Omental fat pad (tissue), 4 donors: ENCODE data around the gene GPR37L1. TPM values are rescaled to one million over a fixed set of nuclear protein-coding genes. Genes with fewer than 3 reads are reported as not detected.

Experiments used
- ATAC-seq: fragments of 150-250 bp; one replicate; pipeline ENCODE4 v1.9.1; 2016; ENCODE audit warnings: mild to moderate bottlenecking, moderate library complexity; ENCODE audit not compliant: low FRiP score
- DNase-seq: peaks from one replicate; pipeline ENCODE4 v3.0.0-alpha.2; 2019; ENCODE audit warnings: low spot score
- small RNA-seq: library from RNA; depleted of rRNA; stranded (forward); fragments of <200 nt; gene quantifications from one replicate; pipeline ENCODE3, GENCODE V24; 2016
- total RNA-seq, 4 donors: library from RNA; depleted of rRNA; stranded (reverse); fragments of >200 nt; gene quantifications; one replicate each; pipeline ENCODE4 v1.1.0, GENCODE V29; 2016
- TF ChIP-seq, protein P1 (sequence below), 3 donors: fragments of 450-650 bp; IDR thresholded peaks; one replicate each; pipeline ENCODE4 v1.5.1; 2016 to 2017; ENCODE audit warnings: antibody characterized with exemption in 3 of 3, mild to moderate bottlenecking in 3 of 3, moderate library complexity in 2 of 3

The GPR37L1 gene
- total RNA-seq, 4 donors from 2014 or later = 0.16 TPM; not detected in 3

DNA sequence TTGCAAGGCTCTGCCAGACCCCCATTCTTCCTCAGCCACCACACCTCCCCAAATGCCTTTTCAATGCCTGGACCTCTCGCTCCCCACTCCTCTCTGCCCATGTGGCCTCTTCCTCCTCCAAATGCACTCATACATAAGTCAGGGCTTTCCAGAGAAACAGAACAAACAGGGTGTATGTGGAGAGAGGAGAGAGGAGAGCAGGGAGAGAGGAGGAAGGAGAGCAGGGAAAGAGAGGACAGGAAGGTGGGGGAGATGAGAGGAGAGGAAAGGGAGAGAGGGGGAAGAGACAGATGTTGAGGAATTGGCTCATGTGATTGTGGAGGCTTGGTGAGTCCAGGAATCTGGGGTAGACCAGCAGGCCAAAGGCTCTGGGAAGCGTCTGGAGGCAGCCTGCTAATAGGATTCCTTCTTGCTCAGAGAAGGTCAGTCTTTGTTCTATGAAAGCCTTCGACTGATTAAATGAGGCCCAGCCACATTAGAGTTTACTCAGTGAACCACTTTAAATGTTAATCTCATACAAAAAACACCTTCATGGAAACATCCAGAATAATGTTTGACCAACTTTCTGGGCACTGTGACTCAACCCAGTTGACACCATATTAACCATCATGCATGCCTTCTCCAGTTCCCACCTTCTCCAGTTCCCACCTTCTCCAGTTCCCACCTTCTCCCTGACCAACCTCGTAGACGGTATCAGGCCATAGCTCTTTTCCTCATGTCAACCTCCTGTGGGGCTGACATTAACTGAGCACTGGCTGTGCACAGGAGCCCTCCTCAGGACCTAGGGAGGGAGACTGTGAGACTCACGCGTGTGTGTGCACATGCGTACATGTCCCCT lies 59.5 kb downstream of the GPR37L1 start:
- no peak for ATAC-seq

More for the DNA sequence above, 59.5 kb downstream of the GPR37L1 start:
- DNase-seq = no peak
- TF ChIP-seq, protein P1, sequence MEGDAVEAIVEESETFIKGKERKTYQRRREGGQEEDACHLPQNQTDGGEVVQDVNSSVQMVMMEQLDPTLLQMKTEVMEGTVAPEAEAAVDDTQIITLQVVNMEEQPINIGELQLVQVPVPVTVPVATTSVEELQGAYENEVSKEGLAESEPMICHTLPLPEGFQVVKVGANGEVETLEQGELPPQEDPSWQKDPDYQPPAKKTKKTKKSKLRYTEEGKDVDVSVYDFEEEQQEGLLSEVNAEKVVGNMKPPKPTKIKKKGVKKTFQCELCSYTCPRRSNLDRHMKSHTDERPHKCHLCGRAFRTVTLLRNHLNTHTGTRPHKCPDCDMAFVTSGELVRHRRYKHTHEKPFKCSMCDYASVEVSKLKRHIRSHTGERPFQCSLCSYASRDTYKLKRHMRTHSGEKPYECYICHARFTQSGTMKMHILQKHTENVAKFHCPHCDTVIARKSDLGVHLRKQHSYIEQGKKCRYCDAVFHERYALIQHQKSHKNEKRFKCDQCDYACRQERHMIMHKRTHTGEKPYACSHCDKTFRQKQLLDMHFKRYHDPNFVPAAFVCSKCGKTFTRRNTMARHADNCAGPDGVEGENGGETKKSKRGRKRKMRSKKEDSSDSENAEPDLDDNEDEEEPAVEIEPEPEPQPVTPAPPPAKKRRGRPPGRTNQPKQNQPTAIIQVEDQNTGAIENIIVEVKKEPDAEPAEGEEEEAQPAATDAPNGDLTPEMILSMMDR (IDR thresholded peaks at IDR 0.05) = no peak

Small RNAs within 50 kb of the gene (small RNA-seq; reads per million reads assigned to genes)
- not detected for gene CRIP1P3

Other genes with a start within 250 kb of the GPR37L1 start
- gene SHISA4, start 234.0 kb upstream of the GPR37L1 start, total RNA-seq = 10 to 100 TPM; 11.0 to 23.3 (median 13.0) TPM
- gene LMOD1, start 176.4 kb upstream of the GPR37L1 start, total RNA-seq = 100 to 1,000 TPM in 1 of 4 donors, 10 to 100 TPM in 3; 30.2 to 124 (median 35.8) TPM
- gene TIMM17A, start 167.4 kb upstream of the GPR37L1 start, total RNA-seq = 10 to 100 TPM; 19.7 to 55.4 (median 38.4) TPM
- 10 to 100 TPM; 37.2 to 77.6 (median 45.8) TPM for gene RNPEP, start 140.3 kb upstream of the GPR37L1 start, total RNA-seq
- 10 to 100 TPM in 1 of 4 donors, 1 to 10 TPM in 1, under 1 TPM in 2; 0.47 to 23.0 (median 1.8) TPM for gene ELF3, start 112.3 kb upstream of the GPR37L1 start, total RNA-seq
- gene ARL8A, start 21.8 kb downstream of the GPR37L1 start, total RNA-seq = 10 to 100 TPM; 31.1 to 61.8 (median 43.0) TPM
- gene PTPN7, start 37.7 kb downstream of the GPR37L1 start, total RNA-seq = 10 to 100 TPM in 1 of 4 donors, 1 to 10 TPM in 3; 2.9 to 14.4 (median 4.6) TPM
- gene LGR6, start 70.9 kb downstream of the GPR37L1 start, total RNA-seq = under 1 TPM in 2 of 4 donors, not detected in 2; 0.28 to 0.32 TPM
- gene UBE2T, start 219.0 kb downstream of the GPR37L1 start, total RNA-seq = 1 to 10 TPM; 2.3 to 5.2 (median 3.2) TPM
- 10 to 100 TPM; 44.5 to 92.1 (median 53.7) TPM for gene PPP1R12B, start 225.8 kb downstream of the GPR37L1 start, total RNA-seq